ENCODE measurements around the gene FZR1. TPM values are rescaled to one million over a fixed set of nuclear protein-coding genes. Genes with fewer than 3 reads are reported as not detected.
A peak's percentile ranks its signal among the peaks of the same experiment; 100 is the strongest.

FZR1 gene
- total and polyA plus RNA-seq, 2 of the 13 experiments (the other 11 are each of a cell fraction or from before 2014, with no cell fraction given) = 29.0 to 30.8 TPM

GRCh38 chr19:3544742-3545668, 38.9 kb downstream of the FZR1 start (continued):
- peak in 1 of 2 experiments; percentile 54; a peak in 1 of 4 replicates for TF ChIP-seq HMGXB4 (CRISPR knock-in tag; IDR thresholded peaks at IDR 0.05; ENCODE audit: borderline replicate concordance in 1 of 2, low read depth in 1 of 2)
- no peak for TF ChIP-seq TBX2 (CRISPR knock-in tag; IDR thresholded peaks at IDR 0.05; ENCODE audit: borderline replicate concordance)
- no peak for TF ChIP-seq ZNF136 (CRISPR knock-in tag; IDR thresholded peaks at IDR 0.05; ENCODE audit: low read depth)
- TF ChIP-seq SNAPC5 (CRISPR knock-in tag; IDR thresholded peaks at IDR 0.05; ENCODE audit: borderline replicate concordance) = no peak
- TF ChIP-seq HNRNPK (IDR thresholded peaks at IDR 0.05; ENCODE audit: low read depth, low read length, poor library complexity, severe bottlenecking) = peak; percentile 32
- TF ChIP-seq ZNF883 (CRISPR knock-in tag; IDR thresholded peaks at IDR 0.05; ENCODE audit: not compliant biosample characterization) = no peak
- TF ChIP-seq ZNF230 (CRISPR knock-in tag; IDR thresholded peaks at IDR 0.05) = no peak
- peak; percentile 79 for TF ChIP-seq STAG1 (CRISPR knock-in tag; IDR thresholded peaks at IDR 0.05)
- TF ChIP-seq ZNF263 (CRISPR knock-in tag; IDR thresholded peaks at IDR 0.05) = peak; percentile 86
- peak; percentile 18 for TF ChIP-seq PTBP1 (IDR thresholded peaks at IDR 0.05; ENCODE audit: low read depth, low read length, poor library complexity, severe bottlenecking)
- no peak for TF ChIP-seq ZFP90 (CRISPR knock-in tag; IDR thresholded peaks at IDR 0.05; ENCODE audit: borderline replicate concordance)
- TF ChIP-seq KDM4B (CRISPR knock-in tag; IDR thresholded peaks at IDR 0.05) = no peak
- TF ChIP-seq SALL1 (CRISPR knock-in tag; IDR thresholded peaks at IDR 0.05) = peak; percentile 10; the same call in 1 of the 2 replicates
- peak; percentile 41; the same call in 1 of the 2 replicates for TF ChIP-seq ZSCAN22 (CRISPR knock-in tag; IDR thresholded peaks at IDR 0.05)
- no peak for TF ChIP-seq CHCHD3 (CRISPR knock-in tag; IDR thresholded peaks at IDR 0.05)
- no peak for TF ChIP-seq ZNF251 (CRISPR knock-in tag; IDR thresholded peaks at IDR 0.05)
- no peak for TF ChIP-seq ZNF777 (CRISPR knock-in tag; IDR thresholded peaks at IDR 0.05)
- no peak for TF ChIP-seq GFI1 (CRISPR knock-in tag; IDR thresholded peaks at IDR 0.05; ENCODE audit: borderline replicate concordance)
- TF ChIP-seq CENPT (CRISPR knock-in tag; IDR thresholded peaks at IDR 0.05; ENCODE audit: low read depth) = 0 out of 2 replicates have a peak, but pooled peaks have one; percentile 34
- peak; percentile 24 for TF ChIP-seq RBM22 (optimal IDR thresholded peaks at IDR 0.05; ENCODE audit: low read length)
- TF ChIP-seq ZNF7 (CRISPR knock-in tag; IDR thresholded peaks at IDR 0.05) = no peak
- peak; percentile 87; the same call in 1 of the 2 replicates for TF ChIP-seq ZBTB33 (CRISPR knock-in tag; IDR thresholded peaks at IDR 0.05)
- TF ChIP-seq BORCS8-MEF2B (CRISPR knock-in tag; IDR thresholded peaks at IDR 0.05) = peak; percentile 47; the same call in 1 of the 2 replicates
- no peak for TF ChIP-seq ZNF180 (CRISPR knock-in tag; IDR thresholded peaks at IDR 0.05; ENCODE audit: borderline replicate concordance, low read depth)
- no peak for TF ChIP-seq THAP8 (CRISPR knock-in tag; IDR thresholded peaks at IDR 0.05; ENCODE audit: borderline replicate concordance)

All from HepG2 (cell line).